Right lobe of liver (tissue), 4 donors: Measurements from ENCODE around the gene OR2AK2.

ENCODE experiments used
- CTCF ChIP-seq, 4 donors: fragments of 200-600 bp in 3 of 4; fragments of 450-650 bp in 1 of 4; IDR thresholded peaks; one replicate each; pipeline versions ENCODE4 v1.5.1 to v1.8.0; 2016 to 2022; ENCODE audit warnings: antibody characterized with exemption in 4 of 4, mild to moderate bottlenecking in 2 of 4
- POLR2A ChIP-seq: fragments of 450-650 bp; IDR thresholded peaks from one replicate; pipeline ENCODE4 v1.6.1; 2017; ENCODE audit warnings: antibody characterized with exemption, mild to moderate bottlenecking
- donor health status: DM: no; HTN: no; CAD: no.
- donor health status: DM: no; HTN: no; CAD: no.
- donor health status: DM: no; HTN: yes; CAD: no.

GRCh38 chr1:247964933-247965332 is at the start of gene OR2AK2:
- TF ChIP-seq POLR2A: no peak
- TF ChIP-seq CTCF (IDR thresholded peaks at IDR 0.05): no peak
